GM19455 (cell line): Measurements from ENCODE around the gene DKK3.

ENCODE experiments used
- ATAC-seq: cut with Tn5 transposase; IDR thresholded peaks from one replicate; pipeline ENCODE4 v1.9.1; 2021; ENCODE audit not compliant: unreplicated experiment

Gene DKK3

DNA sequence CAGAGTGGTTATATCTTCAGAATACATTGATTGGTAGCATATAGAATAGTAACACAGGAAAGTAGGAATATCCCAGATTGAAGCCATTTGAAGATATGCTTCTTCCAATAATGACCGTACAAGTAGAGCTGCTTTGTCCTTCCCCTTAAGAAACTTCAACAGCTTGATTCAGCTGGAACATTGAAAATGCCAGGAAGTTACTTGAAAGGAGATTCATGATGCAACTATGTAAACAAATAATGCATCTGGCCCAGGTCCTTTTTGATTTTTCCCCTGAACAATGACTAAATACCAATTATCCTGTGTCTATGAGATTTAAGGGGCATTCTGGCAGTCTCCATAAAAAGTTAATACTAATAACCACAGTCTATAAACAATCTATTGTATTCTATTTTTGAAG, 3.0 kb downstream of the DKK3 start:
- no peak for ATAC-seq

DNA sequence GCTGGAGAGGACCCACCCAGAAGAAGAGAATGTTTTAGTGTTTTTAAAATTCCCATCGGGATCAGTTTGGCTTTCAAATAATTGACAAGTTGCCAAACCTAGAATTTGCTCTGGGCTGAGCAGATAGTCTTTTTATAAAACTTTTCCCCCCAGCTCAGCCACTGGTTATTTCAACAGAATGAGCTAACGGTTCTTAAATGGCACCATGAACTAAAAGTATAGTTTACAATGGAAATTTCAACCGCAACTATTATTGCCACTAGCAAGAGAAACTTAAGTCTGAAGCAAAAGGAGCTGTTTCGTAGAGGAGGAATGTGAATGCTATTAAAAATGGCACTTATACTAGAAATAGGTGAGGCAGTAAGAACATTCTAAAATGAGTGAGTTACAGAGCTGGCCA, 3.4 kb downstream of the DKK3 start:
- no peak for ATAC-seq

DNA sequence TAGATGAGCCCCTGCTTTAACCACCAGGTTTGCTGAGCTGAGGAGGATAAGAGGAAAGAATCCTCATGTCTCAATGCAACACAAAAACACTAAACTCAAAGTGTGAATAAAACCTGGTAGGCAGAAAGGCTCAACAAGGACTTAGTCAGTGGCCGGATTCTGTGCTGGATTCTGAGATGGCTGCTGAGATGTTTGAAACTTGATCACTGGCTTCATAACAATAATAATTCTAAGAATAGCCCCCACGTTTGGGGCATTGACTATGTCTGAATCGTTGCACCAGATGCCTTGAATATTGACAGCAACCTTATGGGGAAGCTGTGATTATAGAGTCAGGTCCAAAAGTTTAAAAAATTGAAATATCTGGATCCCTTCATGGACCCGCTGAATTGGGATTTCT, 4.6 kb downstream of the DKK3 start:
- ATAC-seq: no peak

DNA sequence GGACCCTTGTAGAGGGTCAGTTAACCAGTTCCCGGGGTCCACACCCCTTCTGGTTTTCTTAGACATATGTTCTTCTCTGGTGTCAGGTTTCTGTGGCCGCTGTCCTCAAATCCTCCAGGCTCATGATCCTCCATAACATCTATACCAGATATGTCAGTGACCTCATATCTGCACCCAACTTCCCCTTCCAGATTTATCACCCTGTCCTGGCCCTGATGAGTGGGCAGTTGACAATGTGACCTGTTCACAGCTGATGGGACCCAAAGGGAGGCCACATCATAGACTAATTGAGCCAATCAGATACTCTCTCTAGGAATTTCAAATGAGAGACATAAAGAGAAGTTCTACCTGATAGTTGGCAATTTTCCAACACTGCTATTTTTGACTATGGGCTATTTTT, 5.1 kb downstream of the DKK3 start:
- ATAC-seq: no peak

DNA sequence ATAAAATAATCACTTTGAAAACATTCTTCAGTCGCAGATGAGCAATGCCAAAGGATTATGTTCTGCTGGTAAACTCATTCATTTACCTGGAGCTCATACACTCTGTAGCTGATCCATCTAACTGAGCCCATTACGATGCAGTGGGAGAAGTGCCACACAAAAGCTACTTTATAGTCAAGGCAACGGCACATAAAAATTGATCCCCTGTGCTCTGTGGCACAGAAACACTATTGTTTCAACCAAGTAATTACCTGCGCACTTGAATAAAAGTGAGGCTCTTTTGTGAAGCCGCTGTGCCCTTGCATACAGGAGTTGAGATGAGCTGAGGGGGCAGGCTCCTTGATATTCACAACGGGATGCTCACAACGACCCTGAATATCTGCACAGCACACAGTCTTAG, 7.2 kb downstream of the DKK3 start:
- no peak for ATAC-seq

DNA sequence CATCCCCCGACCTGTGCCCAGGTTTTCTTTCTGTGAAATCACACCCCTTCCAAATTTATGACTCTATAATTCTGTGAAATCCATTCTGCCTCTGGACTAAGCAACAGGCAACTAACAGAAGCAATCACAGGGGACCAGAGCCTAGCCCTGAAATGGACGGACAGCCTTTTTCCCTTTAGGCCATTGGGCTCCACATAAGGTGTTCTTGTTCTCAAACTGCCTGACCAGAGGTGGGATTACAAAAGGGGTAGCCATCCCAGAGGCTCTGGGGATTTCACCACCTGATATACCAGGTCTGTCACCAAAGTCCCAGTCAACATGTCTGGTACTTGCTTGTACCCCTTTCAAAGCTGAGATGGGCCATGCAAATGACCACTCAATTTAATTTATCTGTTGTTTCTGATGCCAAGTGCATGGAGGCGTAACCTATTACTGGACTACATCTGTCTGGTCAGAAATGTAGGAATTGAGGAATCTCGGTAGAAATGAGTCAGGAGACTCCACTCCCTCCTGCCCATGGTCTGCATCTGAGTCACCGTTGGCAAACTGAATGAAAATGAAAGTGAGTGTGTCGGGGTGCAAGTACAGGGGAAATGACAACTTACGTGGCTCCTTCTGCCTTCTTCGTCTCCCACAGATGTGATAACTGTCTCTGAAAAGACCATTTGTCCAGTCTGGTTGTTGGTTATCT, 10.2 kb downstream of the DKK3 start:
- ATAC-seq: no peak

DNA sequence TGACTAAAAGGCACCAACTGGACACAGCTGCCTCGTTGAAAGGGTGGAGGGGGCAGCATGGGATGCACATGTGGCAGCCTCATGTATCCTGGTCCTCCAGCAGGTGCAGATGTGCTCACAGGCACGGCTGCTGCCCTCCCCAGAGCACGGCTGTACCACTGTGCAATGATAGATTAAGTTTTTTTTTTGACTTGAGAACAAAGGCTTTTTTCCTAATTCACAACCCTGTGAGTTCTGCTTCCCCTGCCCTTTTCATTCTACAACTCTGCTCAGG, 11.4 kb downstream of the DKK3 start:
- ATAC-seq: no peak

DNA sequence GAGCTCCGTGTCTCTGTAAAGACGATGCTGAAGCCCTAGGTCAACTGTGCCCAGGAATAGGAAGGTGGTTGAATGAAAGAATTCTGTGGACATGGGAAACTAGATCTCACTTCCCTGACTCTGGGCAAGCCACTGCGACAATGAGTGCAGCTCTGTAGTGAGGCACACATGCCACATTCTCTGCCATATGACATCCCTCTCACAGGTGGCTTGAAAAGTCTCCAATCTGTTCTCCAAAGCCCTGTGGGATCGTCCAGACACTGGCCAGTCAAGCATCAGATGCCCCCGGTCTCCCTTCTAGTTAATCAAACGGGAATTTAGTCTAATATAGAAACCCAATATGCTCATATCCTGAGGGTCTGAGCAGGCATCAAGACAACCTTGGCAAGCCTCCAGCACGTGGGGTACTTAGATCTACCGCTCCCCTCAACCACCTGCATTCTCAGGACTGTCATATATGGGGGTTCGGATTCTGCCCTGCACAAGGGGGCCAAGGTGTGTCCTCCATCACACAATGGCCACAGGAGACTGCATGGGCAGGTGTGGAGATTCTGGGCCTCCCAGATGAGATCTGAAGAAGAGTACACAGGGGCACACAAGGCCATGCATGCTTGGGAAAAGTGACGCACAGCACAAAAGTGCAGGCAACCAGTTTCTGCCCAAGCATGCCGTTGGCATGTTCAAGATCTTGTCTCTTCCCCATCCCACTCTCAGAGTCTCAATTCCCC, 11.9 kb downstream of the DKK3 start:
- ATAC-seq: no peak

DNA sequence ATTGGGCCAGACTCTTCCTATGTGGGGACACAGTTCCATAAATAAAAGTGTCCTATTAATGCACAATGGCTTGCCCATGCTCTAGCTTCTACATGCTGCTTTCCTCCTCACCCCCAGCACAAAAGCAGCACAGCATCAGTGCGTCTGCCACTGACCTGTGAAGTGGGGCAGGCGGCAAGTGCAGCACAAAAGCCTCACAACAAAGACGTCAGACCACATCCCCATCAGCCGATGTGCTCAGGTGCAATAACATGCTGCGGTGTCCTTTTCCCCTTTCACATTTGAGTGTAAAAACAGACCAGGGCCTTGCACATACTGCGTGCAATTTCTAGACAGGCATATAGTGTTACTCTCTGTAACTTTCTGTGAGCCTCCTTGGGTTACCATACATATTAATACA, 12.8 kb downstream of the DKK3 start:
- no peak for ATAC-seq

DNA sequence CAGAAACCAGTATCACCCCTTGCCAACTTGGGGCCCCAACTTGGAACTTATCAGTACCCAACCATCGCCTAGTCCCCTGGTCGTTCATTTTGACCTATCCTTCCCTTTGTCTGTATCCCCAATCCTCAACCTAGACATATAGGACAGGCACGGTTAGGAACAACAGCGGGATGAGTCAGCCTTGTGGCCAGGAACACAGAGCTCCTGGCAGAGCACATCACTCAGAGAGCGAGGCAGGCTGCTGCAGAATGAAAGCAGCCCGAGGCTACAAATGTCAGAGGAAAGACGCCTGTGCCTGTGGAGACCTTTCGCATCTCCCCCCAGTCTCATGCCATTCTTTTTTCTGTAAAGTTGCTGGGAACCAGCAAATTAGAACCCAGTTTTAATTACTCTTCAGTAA, 14.6 kb downstream of the DKK3 start:
- no peak for ATAC-seq

DNA sequence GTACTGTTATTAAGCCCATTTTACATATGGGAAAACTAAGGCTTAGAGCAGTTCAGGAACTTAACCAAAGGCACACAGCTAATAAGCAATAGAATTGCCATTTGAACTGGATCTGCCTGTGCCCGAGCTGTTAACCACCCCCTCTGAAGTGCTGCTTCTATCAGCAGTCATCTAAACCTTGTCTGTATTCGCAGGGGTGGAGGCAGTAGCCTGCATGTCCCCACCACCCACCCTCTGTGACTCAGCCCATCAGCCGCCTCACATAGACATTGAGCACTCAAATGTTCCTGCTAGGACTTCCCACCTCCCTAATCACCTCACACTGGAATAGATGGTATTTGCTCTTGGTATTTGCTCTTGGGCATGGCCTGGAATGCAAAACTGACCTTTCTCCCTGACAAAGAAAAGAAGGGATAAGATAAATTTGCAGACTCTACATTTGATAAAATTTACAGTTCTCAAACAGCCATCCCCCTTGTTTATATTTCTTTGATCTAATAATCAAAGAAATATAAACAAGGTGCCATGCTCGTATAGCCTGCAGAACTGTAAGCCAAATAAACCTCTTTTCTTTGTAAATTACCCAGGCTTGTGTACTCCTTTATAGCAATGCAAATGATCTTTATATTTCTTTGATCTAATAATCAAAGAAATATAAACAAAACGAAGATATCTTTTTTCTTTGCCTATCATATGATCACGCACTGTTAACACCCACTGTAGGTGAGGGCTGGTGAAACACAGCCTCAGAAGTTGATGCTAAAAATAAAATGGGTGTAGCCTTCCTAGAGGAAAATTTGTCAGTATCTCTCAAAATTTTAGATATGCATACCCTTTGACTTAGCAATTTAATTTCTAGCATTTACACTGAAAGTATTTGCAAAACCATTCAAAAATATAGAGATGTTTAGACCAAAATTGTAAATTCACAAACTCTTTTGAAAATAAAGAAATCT, 15.9 kb downstream of the DKK3 start:
- no peak for ATAC-seq

DNA sequence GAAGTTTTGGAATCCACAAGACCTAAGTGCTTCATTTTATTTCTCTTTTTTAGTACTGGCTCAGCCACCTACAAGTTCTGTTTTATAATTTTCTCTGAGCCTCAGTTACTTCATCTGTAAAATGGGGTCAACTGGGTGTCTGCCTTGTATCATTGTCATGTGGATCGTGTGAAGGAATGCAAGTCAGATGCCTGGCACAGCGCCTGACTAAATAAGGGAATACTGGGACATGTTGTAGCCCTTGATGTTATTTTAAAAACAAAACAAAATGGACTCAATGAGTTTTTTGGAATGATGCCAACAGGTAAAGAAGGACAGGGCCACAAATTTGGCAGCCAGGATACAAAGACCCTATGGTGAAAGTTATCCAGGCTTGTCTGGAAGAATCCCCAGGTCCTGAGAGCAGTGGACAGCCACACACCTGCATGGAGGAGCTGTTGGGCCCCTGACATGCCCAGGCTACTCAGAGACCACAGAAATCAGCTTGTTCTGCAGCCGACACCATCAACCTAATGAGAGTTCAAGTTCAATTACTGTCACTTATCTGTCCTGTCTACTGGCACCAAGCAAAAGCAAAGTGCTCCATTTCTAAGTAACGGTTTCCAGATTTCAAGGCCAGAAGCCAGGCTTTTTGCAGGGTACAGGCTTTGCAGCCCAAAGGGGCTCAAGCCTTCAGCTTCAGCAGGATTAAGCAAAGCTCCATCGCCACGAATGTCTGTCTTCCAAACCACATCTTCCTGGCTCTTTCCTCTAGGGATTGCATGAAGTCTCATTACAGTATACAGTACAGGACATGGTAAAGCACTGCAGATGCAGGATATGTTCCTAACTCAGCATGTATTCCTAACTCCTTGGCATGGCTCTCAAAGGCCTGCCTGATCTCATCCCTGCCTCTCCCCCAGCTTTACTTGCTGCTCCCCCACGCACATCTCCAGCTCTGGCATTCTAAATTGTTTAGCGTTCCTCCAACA, 18.4 kb downstream of the DKK3 start:
- no peak for ATAC-seq

DNA sequence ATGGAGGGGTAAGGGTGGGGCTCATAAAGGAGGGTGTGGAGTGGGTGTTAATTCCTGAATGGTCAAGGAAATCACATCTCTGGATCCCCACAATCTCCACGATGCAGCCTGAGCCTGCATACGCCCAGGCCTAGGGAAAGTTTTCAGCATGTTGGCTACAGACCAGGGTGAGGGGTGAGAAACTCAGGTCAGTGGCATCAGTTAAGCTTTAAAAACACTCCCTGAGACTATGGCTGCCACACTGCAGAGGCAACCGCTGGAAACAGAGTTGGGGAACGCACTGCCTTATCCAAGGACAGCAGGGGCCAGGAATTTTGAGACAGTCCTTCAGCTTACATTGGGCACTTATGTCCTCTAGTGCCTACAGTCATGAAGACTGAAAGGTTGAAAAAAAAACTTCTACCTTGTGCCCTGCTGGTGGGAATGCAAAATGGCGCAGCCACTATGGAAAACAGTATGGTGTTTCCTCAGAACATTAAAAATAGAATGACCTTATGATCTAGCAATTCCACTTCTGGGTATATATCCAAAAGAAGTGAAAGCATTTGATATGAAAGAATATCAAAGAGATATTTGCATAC, 19.7 kb downstream of the DKK3 start:
- ATAC-seq: no peak

DNA sequence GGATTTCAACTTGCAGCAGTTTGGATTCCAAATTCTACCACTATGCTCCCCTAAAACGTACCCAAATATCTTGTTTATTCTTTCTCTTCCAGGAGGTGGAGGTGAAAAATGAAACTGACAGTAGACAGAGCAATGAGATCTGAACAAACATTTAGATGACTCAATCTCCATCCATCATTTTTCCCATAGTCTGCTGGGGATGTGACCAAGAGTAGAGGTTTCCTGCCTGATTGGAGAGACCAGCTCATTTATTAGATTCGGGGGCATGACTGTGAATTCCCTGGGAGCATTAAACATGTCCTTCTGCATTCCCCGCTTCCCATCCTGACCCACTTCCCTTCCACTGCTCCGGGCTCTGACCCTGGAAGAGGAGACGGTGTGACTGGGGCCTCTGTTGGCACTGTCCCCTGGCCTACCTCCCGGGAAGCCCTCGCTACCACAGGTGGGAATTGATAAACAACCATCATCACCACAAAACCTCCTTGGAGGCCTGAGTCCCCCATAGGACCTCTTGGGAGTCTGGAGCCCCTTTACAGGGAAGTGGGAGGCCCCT, 20.3 kb downstream of the DKK3 start:
- ATAC-seq: no peak

DNA sequence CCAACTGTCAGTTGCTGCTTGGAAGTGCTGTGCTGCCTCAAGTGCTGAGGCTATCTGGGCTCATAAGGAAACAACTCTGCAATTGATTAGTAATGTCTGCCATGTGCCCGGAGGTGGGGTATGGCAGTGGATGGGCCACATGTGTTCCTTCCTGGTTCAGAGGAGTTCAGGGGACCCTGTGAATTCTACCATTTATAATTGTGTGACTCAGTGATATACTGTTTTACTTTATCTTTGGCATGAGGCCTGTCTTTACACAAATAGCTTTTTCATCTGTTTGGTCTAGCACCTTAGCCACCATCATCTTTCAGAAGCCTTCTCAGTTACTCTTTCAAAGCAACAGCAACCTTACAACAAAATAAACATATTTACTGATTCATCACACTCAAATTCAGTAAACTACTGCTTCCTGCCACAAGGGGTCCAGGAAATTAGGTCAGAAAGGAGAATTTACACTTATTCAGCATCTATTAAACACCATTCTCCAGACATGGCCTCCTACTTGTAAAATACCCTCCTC, 20.9 kb downstream of the DKK3 start:
- no peak for ATAC-seq

DNA sequence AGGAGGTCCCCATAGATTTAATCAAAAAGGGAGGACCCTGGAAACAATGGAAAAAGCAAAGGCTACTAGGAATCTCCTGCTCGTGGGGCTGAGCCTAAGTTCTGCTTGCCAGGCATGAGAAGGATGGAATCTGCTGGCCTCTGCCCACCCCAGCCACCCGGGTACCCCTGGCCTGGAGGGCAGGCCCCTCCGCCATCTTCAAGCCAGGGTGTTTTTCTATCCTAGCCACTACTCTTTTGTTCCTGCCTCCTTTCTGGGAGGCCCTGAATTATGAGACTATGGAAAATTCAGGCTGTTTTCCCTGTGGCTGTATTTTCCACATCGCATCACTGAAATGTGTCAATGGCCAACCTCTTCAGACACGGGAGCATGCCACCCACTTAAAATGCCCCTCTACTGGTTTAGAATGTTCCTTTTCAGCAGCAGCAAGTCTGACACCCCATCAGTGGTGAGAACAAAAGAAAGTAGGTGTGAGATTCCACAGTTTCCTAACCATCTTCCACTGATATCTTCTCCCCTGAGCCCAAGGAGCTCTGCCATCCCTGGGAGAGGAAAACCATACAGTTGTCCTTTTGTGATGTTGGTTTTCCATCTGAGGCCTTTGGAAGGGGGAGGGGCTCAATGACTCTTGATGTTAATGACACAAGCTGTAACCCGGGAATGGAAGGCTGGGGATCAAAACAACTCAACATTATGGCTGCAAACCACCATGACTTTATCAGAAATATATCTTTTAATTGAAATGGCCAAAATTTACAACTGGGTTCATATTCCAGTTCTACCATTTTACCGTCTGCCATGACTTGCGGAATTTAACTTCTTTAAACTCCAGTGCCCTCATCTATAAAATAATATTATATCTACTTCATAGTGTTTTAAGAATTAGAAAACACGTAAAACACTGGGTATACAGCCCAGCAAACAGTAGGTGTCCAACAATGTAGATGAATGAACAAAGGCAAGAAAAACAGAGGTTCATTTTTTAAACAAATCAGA, 22.2 kb downstream of the DKK3 start:
- no peak for ATAC-seq

DNA sequence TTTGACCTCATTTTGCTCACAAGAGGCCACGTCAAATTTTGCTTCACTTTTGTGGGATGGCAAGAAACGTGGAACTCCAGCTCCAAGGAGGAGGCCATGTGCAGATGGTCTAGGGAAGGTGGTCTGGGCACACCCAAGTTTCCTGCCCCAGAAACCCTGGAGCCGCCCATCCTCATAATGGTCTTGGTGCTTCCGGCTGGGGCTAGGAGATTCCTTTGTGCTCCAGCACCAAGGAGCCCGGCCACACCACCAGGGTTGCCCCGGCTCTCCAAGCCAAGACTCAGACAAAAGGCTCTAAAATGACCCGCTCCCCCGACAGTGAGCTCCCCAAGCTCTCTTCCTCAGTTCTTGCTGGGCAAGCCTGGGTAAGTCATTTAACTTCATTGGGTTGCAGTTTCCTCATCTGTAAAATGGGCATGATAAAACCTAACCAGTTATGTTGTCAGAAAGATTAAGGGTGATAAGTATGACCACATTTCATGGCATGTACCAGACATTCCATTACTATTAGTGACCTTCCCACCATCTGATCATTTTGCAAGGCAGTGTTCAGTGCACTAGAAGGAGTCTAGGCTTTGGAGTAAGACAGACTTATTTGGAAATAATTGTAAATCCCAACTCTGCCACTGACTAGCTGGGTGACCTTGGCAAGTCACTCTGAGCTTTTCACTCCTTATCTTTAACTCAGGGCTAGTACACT, 23.3 kb downstream of the DKK3 start:
- no peak for ATAC-seq

DNA sequence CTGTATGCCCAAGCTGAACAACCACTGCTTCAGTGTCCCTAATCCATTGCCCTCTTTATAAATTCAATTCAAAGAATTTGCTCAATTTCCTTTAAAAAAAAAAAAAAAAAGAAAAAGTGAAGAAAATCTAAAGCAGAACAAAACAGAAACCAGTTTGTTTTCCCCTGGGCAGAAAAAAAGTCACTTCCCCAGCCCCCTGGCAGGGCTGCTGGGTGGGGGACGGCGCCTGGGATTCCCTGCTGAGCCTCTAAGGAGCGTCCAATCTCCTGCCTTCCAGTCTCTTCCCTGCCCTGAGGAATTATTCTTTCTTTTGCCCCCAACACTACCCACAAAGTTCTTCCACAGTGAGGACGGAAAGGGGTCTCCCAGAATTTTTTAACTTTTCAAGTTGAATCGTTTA, 23.9 kb downstream of the DKK3 start:
- no peak for ATAC-seq
